Common myeloid progenitor, CD34-positive (primary cell): ENCODE data around the gene TOP3B.
"Not testable (repeated sequence)": the region's sequence is repeated elsewhere in the genome, so short reads cannot be mapped to it uniquely, and the experiment has no call there.

ENCODE experiments used
- CTCF ChIA-PET: fragments of 350-600 bp; sonication (Branson Sonifier 250); formaldehyde crosslinking; loops from one replicate; lab custom pipeline; 2021; ENCODE audit warnings: antibody characterized with exemption; lab: Charles Lee
- POLR2A ChIA-PET: fragments of 350-600 bp; sonication (Branson Sonifier 250); formaldehyde crosslinking; loops from one replicate; lab custom pipeline; 2021; ENCODE audit warnings: antibody characterized with exemption; lab: Charles Lee
- DNase-seq, 3 donors: peaks; one replicate each; pipeline versions ENCODE4 v3.0.0 to v3.0.0-alpha.2; 2013
- H3K27ac ChIP-seq, 2 experiments: 1 replicate in 1 of 2; 2 replicates in 1 of 2; pipeline ENCODE4 v1.7.0; 2013; ENCODE audit warnings: inconsistent platforms in 2 of 2, low read length in 2 of 2, mild to moderate bottlenecking in 2 of 2, low read depth in 1 of 2, moderate library complexity in 1 of 2; ENCODE audit not compliant: severe bottlenecking in 2 of 2, insufficient read depth in 1 of 2, poor library complexity in 1 of 2
- H3K27me3 ChIP-seq, 5 experiments: replicated peaks in 2 of 5; 1 replicate in 3 of 5; 2 replicates in 2 of 5; pipeline versions ENCODE4 v1.6.1 to v1.7.0; 2013; ENCODE audit warnings: low read length in 4 of 5, mild to moderate bottlenecking in 2 of 5, moderate library complexity in 2 of 5, inconsistent platforms in 1 of 5; ENCODE audit not compliant: insufficient read depth in 5 of 5, control insufficient read depth in 4 of 5
- H3K36me3 ChIP-seq, 4 experiments: 1 replicate in 2 of 4; 2 replicates in 2 of 4; pipeline versions ENCODE4 v1.6.1 to v1.7.0; 2013; ENCODE audit warnings: low read length in 3 of 4, control low read depth in 1 of 4, mild to moderate bottlenecking in 1 of 4; ENCODE audit not compliant: control insufficient read depth in 4 of 4, insufficient read depth in 4 of 4
- H3K4me1 ChIP-seq, 4 experiments: 1 replicate in 3 of 4; 2 replicates in 1 of 4; pipeline versions ENCODE4 v1.6.1 to v1.7.1; 2013; ENCODE audit warnings: low read length in 3 of 4, mild to moderate bottlenecking in 3 of 4, control low read depth in 1 of 4, inconsistent platforms in 1 of 4, moderate library complexity in 1 of 4; ENCODE audit not compliant: control insufficient read depth in 4 of 4, insufficient read depth in 4 of 4; ENCODE audit errors: control extremely low read depth in 1 of 4
- H3K4me3 ChIP-seq, 7 experiments: 1 replicate in 4 of 7; 2 replicates in 3 of 7; pipeline versions ENCODE4 v1.5.1 to v1.7.0; 2013; ENCODE audit warnings: mild to moderate bottlenecking in 7 of 7, low read length in 6 of 7, moderate library complexity in 6 of 7, inconsistent platforms in 2 of 7, low read depth in 2 of 7, control low read depth in 1 of 7; ENCODE audit not compliant: insufficient read depth in 4 of 7, control insufficient read depth in 1 of 7; ENCODE audit errors: extremely low read depth in 1 of 7
- H3K9me3 ChIP-seq, 5 experiments: 1 replicate in 4 of 5; 2 replicates in 1 of 5; pipeline versions ENCODE4 v1.6.1 to v1.7.1; 2013; ENCODE audit warnings: low read length in 4 of 5, mild to moderate bottlenecking in 2 of 5, inconsistent platforms in 1 of 5, low read depth in 1 of 5, moderate library complexity in 1 of 5; ENCODE audit not compliant: control insufficient read depth in 4 of 5, insufficient read depth in 2 of 5; ENCODE audit errors: control extremely low read depth in 1 of 5
- WGBS: methylation state at CpG from one replicate; pipeline ENCODE4 v1.1.5; 2013; ENCODE audit not compliant: insufficient coverage; 5-methylcytosine and 5-hydroxymethylcytosine counted together

Gene TOP3B

GRCh38 chr22:21914033-21914642 lies 68.4 kb downstream of the TOP3B start:
- CTCF ChIA-PET, result interaction anchor here (1.6 kb wide), 1 partner anchor 23 kb away, joined by 7 read pairs; no protein-coding TSS in a partner anchor
- H3K27ac ChIP-seq, result not testable (repeated sequence)

GRCh38 chr22:21910367-21910766 lies 72.2 kb downstream of the TOP3B start:
- H3K4me3 ChIP-seq, H3K27me3 ChIP-seq, H3K4me1 ChIP-seq, CTCF ChIA-PET, DNase-seq, H3K9me3 ChIP-seq, POLR2A ChIA-PET, H3K36me3 ChIP-seq, H3K27ac ChIP-seq: not testable (repeated sequence)
- 100% methylated on average over 3 of the region's 4 CpGs for WGBS

More at GRCh38 chr22:21914033-21914642, 68.4 kb downstream of the TOP3B start:
- 100% methylated on average over 1 of the region's 8 CpGs for WGBS
- H3K36me3 ChIP-seq, H3K4me1 ChIP-seq, DNase-seq, H3K4me3 ChIP-seq, H3K9me3 ChIP-seq, H3K27me3 ChIP-seq, POLR2A ChIA-PET: not testable (repeated sequence)

GRCh38 chr22:21909871-21910270 lies 72.7 kb downstream of the TOP3B start:
- POLR2A ChIA-PET, result no interaction called here
- WGBS, result 94% methylated on average over 2 of the region's 2 CpGs

GRCh38 chr22:21907638-21908522 lies 74.7 kb downstream of the TOP3B start:
- H3K4me1 ChIP-seq, result no peaks in the 10 kb centered on the region
- peaks cover 0 to 2% (median 0%) of the 10 kb centered on the region in 4 experiments for H3K36me3 ChIP-seq
- no peaks in the 10 kb centered on the region for H3K9me3 ChIP-seq
- ChIA-PET POLR2A (no interaction called here), CTCF (interaction anchor here (0.7 kb wide), 1 partner anchor 97 kb away, joined by 3 read pairs; no protein-coding TSS in a partner anchor)
- no peak overlapping the region for H3K4me3 ChIP-seq
- DNase-seq, result no peak
- 97% methylated on average over 5 of the region's 7 CpGs for WGBS
- no peaks in the 10 kb centered on the region for H3K27me3 ChIP-seq
- no peak overlapping the region for H3K27ac ChIP-seq

More at GRCh38 chr22:21909871-21910270, 72.7 kb downstream of the TOP3B start:
- no peaks in the 10 kb centered on the region for H3K36me3 ChIP-seq
- DNase-seq, result no peak
- no peaks in the 10 kb centered on the region for H3K27me3 ChIP-seq
- no peaks in the 10 kb centered on the region for H3K9me3 ChIP-seq
- H3K4me3 ChIP-seq, result no peak overlapping the region
- CTCF ChIA-PET, result no interaction called here
- no peak overlapping the region for H3K27ac ChIP-seq
- no peaks in the 10 kb centered on the region for H3K4me1 ChIP-seq
